HEK293 (cell line): ENCODE results near the gene AOC3.

Experiments used
- CTCF ChIA-PET: fragments of 350-600 bp; formaldehyde crosslinking; extraction: SDS; loops from one replicate; lab custom pipeline; 2021; ENCODE audit warnings: antibody characterized with exemption; lab: Yijun Ruan, JAX
- POLR2A ChIA-PET: fragments of 300-600 bp; formaldehyde crosslinking; extraction: SDS; loops from one replicate; lab custom pipeline; 2020; ENCODE audit warnings: antibody characterized with exemption, inconsistent platforms; lab: Yijun Ruan, JAX
- H3K27ac ChIP-seq: fragments of 200-500 bp; sonication (Bioruptor generic); 2 replicates; pipeline ENCODE4 v1.5.1; 2014; ENCODE audit warnings: low read depth, low read length, control low read depth, inconsistent platforms; ENCODE audit errors: extremely low read depth
- H3K36me3 ChIP-seq, 2 experiments: fragments of 200-500 bp in 1 of 2; sonication (Bioruptor generic) in 1 of 2; 1 replicate in 1 of 2; 2 replicates in 1 of 2; pipeline ENCODE4 v1.5.1; 2014 to 2017; ENCODE audit warnings: inconsistent platforms in 2 of 2, low read length in 2 of 2; ENCODE audit not compliant: control insufficient read depth in 2 of 2, insufficient read depth in 1 of 2
- H3K4me1 ChIP-seq: fragments of 200-500 bp; sonication (Bioruptor generic); 2 replicates; pipeline ENCODE4 v1.5.1; 2014; ENCODE audit warnings: mild to moderate bottlenecking, low read length, inconsistent platforms; ENCODE audit not compliant: control insufficient read depth, insufficient read depth
- H3K4me3 ChIP-seq: 2 replicates; pipeline ENCODE4 v1.5.1; 2011; ENCODE audit warnings: low read depth, mild to moderate bottlenecking, control low read depth, low read length, moderate library complexity
- H3K9me3 ChIP-seq: fragments of 200-500 bp; sonication (Bioruptor generic); 2 replicates; pipeline ENCODE4 v1.5.1; 2014; ENCODE audit warnings: low read depth, low read length, inconsistent platforms; ENCODE audit not compliant: control insufficient read depth, insufficient read depth
- KLF9 ChIP-seq: fragments of 450-650 bp; formaldehyde crosslinking; IDR thresholded peaks from 2 replicates; pipeline ENCODE4 v1.5.1; 2016; ENCODE audit warnings: missing biosample characterization, missing genetic modification characterization, low read depth
- OVOL3 ChIP-seq: fragments of 450-650 bp; formaldehyde crosslinking; IDR thresholded peaks from 2 replicates; pipeline ENCODE4 v1.5.1; 2016; ENCODE audit warnings: missing biosample characterization, missing genetic modification characterization
- RBAK ChIP-seq: fragments of 450-650 bp; formaldehyde crosslinking; IDR thresholded peaks from 2 replicates; pipeline ENCODE4 v1.5.1; 2016; ENCODE audit warnings: missing biosample characterization, missing genetic modification characterization
- WT1 ChIP-seq: fragments of 450-650 bp; formaldehyde crosslinking; IDR thresholded peaks from 2 replicates; pipeline ENCODE4 v1.5.1; 2016; ENCODE audit warnings: missing biosample characterization, missing genetic modification characterization
- ZFP41 ChIP-seq: fragments of 450-650 bp; formaldehyde crosslinking; IDR thresholded peaks from 2 replicates; pipeline ENCODE4 v1.5.1; 2016; ENCODE audit warnings: missing biosample characterization, missing genetic modification characterization, borderline replicate concordance
- ZIC2 ChIP-seq: fragments of 450-650 bp; formaldehyde crosslinking; IDR thresholded peaks from 2 replicates; pipeline ENCODE4 v1.5.1; 2016; ENCODE audit warnings: missing biosample characterization, missing genetic modification characterization
- ZNF175 ChIP-seq: fragments of 450-650 bp; formaldehyde crosslinking; IDR thresholded peaks from 2 replicates; pipeline ENCODE4 v1.5.1; 2016; ENCODE audit warnings: missing biosample characterization, missing genetic modification characterization
- ZNF211 ChIP-seq: fragments of 450-650 bp; formaldehyde crosslinking; IDR thresholded peaks from 2 replicates; pipeline ENCODE4 v1.5.1; 2016; ENCODE audit warnings: low read depth, missing biosample characterization, missing genetic modification characterization
- ZNF239 ChIP-seq: fragments of 450-650 bp; formaldehyde crosslinking; IDR thresholded peaks from 2 replicates; pipeline ENCODE4 v1.5.1; 2016; ENCODE audit warnings: missing biosample characterization, missing genetic modification characterization
- ZNF302 ChIP-seq: fragments of 450-650 bp; formaldehyde crosslinking; IDR thresholded peaks from 2 replicates; pipeline ENCODE4 v1.5.1; 2016; ENCODE audit warnings: missing biosample characterization, missing genetic modification characterization, low read depth
- ZNF423 ChIP-seq: fragments of 450-650 bp; formaldehyde crosslinking; IDR thresholded peaks from 2 replicates; pipeline ENCODE4 v1.5.1; 2016; ENCODE audit warnings: missing biosample characterization, missing genetic modification characterization
- ZNF473 ChIP-seq: fragments of 450-650 bp; formaldehyde crosslinking; IDR thresholded peaks from 2 replicates; pipeline ENCODE4 v1.5.1; 2017; ENCODE audit warnings: missing biosample characterization, missing genetic modification characterization
- ZNF529 ChIP-seq: fragments of 450-650 bp; formaldehyde crosslinking; IDR thresholded peaks from 2 replicates; pipeline ENCODE4 v1.5.1; 2017; ENCODE audit warnings: missing genetic modification characterization, missing biosample characterization; ENCODE audit not compliant: insufficient replicate concordance
- ZNF707 ChIP-seq: fragments of 450-650 bp; formaldehyde crosslinking; IDR thresholded peaks from 2 replicates; pipeline ENCODE4 v1.5.1; 2016; ENCODE audit warnings: missing biosample characterization, missing genetic modification characterization
- ZNF747 ChIP-seq: fragments of 450-650 bp; formaldehyde crosslinking; IDR thresholded peaks from 2 replicates; pipeline ENCODE4 v1.5.1; 2016; ENCODE audit warnings: missing biosample characterization, missing genetic modification characterization
- ZSCAN23 ChIP-seq: fragments of 450-650 bp; formaldehyde crosslinking; IDR thresholded peaks from 2 replicates; pipeline ENCODE4 v1.5.1; 2016; ENCODE audit warnings: missing biosample characterization, missing genetic modification characterization
- TF ChIP-seq, protein P1 (sequence below): fragments of 450-650 bp; formaldehyde crosslinking; IDR thresholded peaks from 2 replicates; pipeline ENCODE4 v1.5.1; 2017; ENCODE audit warnings: missing biosample characterization, missing genetic modification characterization
- TF ChIP-seq, protein P2 (sequence below): IDR thresholded peaks from 2 replicates; pipeline ENCODE4 v1.6.1; 2011; ENCODE audit warnings: mild to moderate bottlenecking, low read depth, low read length, borderline replicate concordance
- TF ChIP-seq, protein P3 (sequence below): sonication (generic); formaldehyde crosslinking; IDR thresholded peaks from 2 replicates; pipeline ENCODE4 v1.8.1; 2022; ENCODE audit warnings: mild to moderate bottlenecking, moderate library complexity, missing genetic modification reagents
- TF ChIP-seq, protein P4 (sequence below): fragments of 450-650 bp; formaldehyde crosslinking; IDR thresholded peaks from 2 replicates; pipeline ENCODE4 v1.5.1; 2017; ENCODE audit warnings: missing biosample characterization, missing genetic modification characterization

Gene AOC3

DNA sequence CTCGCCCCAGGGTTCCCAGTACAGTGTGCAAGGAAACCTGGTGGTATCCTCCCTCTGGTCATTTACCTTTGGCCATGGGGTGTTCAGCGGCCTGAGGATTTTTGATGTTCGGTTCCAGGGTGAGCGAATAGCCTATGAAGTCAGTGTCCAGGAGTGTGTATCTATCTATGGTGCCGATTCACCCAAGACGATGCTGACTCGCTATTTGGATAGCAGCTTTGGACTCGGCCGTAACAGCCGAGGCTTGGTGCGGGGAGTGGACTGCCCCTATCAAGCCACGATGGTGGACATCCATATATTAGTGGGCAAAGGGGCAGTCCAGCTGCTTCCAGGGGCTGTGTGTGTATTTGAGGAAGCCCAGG lies 5.5 kb upstream of the AOC3 start:
- ChIA-PET POLR2A (interaction anchor here (0.6 to 4.7 kb wide), 5 partner anchors 12 to 304 kb away, joined by 3 to 25 read pairs (median 6); partner anchors contain the start of genes BECN1, PSME3 and RPL27), CTCF (interaction anchor here (0.5 to 5.4 kb wide), 7 partner anchors 42 to 828 kb away, joined by 3 to 81 read pairs (median 4); partner anchors contain the start of gene RPL27)
- H3K36me3 ChIP-seq = peaks cover 13 to 56% of the 10 kb centered on the region in 2 experiments
- no peak overlapping the region for H3K4me3 ChIP-seq
- TF ChIP-seq, protein P1, sequence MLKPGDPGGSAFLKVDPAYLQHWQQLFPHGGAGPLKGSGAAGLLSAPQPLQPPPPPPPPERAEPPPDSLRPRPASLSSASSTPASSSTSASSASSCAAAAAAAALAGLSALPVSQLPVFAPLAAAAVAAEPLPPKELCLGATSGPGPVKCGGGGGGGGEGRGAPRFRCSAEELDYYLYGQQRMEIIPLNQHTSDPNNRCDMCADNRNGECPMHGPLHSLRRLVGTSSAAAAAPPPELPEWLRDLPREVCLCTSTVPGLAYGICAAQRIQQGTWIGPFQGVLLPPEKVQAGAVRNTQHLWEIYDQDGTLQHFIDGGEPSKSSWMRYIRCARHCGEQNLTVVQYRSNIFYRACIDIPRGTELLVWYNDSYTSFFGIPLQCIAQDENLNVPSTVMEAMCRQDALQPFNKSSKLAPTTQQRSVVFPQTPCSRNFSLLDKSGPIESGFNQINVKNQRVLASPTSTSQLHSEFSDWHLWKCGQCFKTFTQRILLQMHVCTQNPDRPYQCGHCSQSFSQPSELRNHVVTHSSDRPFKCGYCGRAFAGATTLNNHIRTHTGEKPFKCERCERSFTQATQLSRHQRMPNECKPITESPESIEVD (tag by site-specific recombination) = no peak
- TF ChIP-seq ZNF423 = no peak
- TF ChIP-seq OVOL3 (tag by site-specific recombination) = no peak
- no peak for TF ChIP-seq ZNF473 (tag by site-specific recombination)
- no peak overlapping the region for H3K27ac ChIP-seq
- no peaks in the 10 kb centered on the region for H3K4me1 ChIP-seq
- H3K9me3 ChIP-seq = no peaks in the 10 kb centered on the region

DNA sequence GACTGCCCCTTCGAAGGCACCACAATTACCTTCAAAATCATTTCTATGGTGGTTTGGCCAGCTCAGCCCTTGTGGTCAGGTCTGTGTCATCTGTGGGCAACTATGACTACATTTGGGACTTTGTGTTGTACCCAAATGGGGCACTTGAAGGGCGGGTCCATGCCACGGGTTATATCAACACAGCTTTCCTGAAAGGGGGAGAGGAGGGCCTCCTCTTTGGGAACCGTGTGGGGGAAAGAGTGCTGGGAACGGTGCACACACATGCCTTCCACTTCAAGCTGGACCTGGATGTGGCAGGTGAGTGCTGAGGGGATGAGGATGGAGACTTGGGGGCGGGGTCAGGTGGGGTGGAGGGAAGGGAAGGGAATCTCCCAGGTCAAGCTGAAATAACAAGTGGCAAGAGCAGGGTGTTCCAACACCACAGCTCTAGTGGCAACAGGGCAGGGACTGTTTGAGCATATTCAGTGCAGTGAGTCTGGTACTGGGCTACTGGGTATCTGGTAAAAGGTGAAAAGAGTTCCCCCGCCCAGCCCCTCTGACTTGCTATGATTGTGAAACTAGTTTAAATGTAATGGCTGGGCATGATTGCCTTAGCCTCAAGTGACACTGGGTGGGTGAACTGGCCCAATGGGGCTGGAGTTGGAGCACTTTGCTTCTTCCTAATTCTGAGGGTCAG lies 4.9 kb upstream of the AOC3 start:
- Histone ChIP-seq H3K36me3 (peaks cover 8 to 51% of the 10 kb centered on the region in 2 experiments), H3K4me3 (no peak overlapping the region), H3K9me3 (no peaks in the 10 kb centered on the region), H3K4me1 (no peaks in the 10 kb centered on the region), H3K27ac (no peak overlapping the region)
- ChIA-PET POLR2A (interaction anchor here (0.6 to 4.7 kb wide), 5 partner anchors 13 to 152 kb away, joined by 4 to 25 read pairs (median 6); partner anchors contain the start of genes BECN1, PSME3, RPL27 and VPS25), CTCF (interaction anchor here (0.5 to 5.4 kb wide), 6 partner anchors 71 to 178 kb away, joined by 3 to 81 read pairs (median 9); partner anchors contain the start of gene RPL27)
- TF ChIP-seq ZNF529 (no peak), RBAK (tag by site-specific recombination) (no peak), ZNF747 (tag by site-specific recombination) (no peak), ZIC2 (tag by site-specific recombination) (no peak), ZNF707 (tag by site-specific recombination) (no peak)
- TF ChIP-seq, protein P2, sequence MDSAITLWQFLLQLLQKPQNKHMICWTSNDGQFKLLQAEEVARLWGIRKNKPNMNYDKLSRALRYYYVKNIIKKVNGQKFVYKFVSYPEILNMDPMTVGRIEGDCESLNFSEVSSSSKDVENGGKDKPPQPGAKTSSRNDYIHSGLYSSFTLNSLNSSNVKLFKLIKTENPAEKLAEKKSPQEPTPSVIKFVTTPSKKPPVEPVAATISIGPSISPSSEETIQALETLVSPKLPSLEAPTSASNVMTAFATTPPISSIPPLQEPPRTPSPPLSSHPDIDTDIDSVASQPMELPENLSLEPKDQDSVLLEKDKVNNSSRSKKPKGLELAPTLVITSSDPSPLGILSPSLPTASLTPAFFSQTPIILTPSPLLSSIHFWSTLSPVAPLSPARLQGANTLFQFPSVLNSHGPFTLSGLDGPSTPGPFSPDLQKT = no peak

DNA sequence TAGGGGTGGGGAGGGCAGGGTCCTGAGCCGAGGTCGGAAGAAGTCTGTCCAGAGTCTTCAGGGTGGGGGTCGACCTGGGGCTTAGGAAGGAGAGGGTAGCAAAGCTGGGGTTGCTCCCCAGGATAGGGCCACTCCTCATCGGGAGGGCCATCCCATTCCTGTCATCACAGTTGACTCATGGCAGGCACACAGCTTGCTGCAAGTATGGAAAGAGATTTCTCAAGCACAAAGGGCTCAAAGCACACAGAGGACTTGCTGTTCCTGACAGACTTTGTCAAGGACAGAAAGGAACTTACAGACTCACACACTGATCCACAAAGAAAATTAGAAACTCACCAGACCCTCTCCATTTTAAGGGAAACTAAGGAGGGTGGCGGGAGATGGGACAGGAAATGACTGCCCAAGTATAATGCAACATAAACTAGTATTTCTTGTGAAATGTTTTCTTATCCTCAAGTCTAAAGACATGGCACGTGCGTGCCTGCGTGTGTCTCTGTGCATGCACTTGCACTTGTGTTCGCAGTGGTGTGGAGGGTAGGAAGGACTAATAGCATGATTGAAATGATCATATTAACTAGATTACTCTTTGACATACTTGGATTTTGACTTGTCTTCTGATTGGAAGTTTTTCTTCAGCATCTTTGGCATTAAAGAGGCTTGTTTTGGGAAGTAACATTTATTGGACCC lies 4.3 kb upstream of the AOC3 start:
- H3K4me1 ChIP-seq = no peaks in the 10 kb centered on the region
- H3K4me3 ChIP-seq = no peak overlapping the region
- peaks cover 1 to 44% of the 10 kb centered on the region in 2 experiments; a peak in 2 of 3 replicates for H3K36me3 ChIP-seq
- no peak overlapping the region for H3K27ac ChIP-seq
- H3K9me3 ChIP-seq = no peaks in the 10 kb centered on the region
- POLR2A ChIA-PET = interaction anchor here (0.7 to 4.7 kb wide), 7 partner anchors 13 to 152 kb away, joined by 3 to 25 read pairs (median 5); partner anchors contain the start of genes BECN1, PSME3, RPL27 and VPS25
- no peak for TF ChIP-seq ZFP41
- TF ChIP-seq ZIC2 (tag by site-specific recombination) = peak; percentile 38; the same call in 1 of the 2 replicates
- CTCF ChIA-PET = interaction anchor here (0.6 to 5.4 kb wide), 4 partner anchors 72 to 269 kb away, joined by 3 to 81 read pairs (median 28); partner anchors contain the start of gene PSMC3IP

DNA sequence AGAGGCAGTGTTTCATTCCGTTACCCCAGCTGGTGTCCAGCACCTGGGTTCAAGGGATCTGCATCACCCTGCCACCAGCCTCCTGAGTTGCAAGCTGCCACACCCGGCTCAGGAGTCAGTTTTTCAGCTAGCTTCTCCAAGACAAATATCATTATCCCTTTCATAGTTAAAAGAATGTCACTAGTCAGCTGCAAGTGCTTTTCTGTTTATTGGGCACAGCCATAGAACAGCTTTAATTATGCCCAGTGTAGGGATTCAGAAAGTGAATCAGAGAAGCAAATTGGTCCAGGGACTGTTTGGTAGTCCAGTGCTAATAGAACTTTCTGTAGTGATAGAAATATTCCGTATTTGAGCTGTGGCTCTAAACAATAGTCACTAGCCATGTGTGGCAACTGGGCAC lies 2.9 kb upstream of the AOC3 start:
- Histone ChIP-seq H3K36me3 (peaks cover 0 to 31% of the 10 kb centered on the region in 2 experiments; a peak in 1 of 3 replicates), H3K27ac (no peak overlapping the region), H3K4me1 (no peaks in the 10 kb centered on the region), H3K9me3 (no peaks in the 10 kb centered on the region), H3K4me3 (no peak overlapping the region)
- POLR2A ChIA-PET = interaction anchor here (0.5 to 2.0 kb wide), 11 partner anchors 9 to 553 kb away, joined by 3 to 7 read pairs (median 4); partner anchors contain the start of genes BECN1, PSME3, RPL27 and TUBG1
- CTCF ChIA-PET = interaction anchor here (0.5 to 1.4 kb wide), 8 partner anchors 81 to 546 kb away, joined by 3 to 8 read pairs (median 3); partner anchors contain the start of genes PSMC3IP and RPL27
- TF ChIP-seq ZNF211 (tag by site-specific recombination) (no peak), WT1 (no peak), KLF9 (tag by site-specific recombination) (no peak), ZSCAN23 (tag by site-specific recombination) (no peak), ZNF239 (tag by site-specific recombination) (no peak), ZNF302 (tag by site-specific recombination) (no peak), ZNF175 (tag by site-specific recombination) (no peak)
- TF ChIP-seq, protein P3, sequence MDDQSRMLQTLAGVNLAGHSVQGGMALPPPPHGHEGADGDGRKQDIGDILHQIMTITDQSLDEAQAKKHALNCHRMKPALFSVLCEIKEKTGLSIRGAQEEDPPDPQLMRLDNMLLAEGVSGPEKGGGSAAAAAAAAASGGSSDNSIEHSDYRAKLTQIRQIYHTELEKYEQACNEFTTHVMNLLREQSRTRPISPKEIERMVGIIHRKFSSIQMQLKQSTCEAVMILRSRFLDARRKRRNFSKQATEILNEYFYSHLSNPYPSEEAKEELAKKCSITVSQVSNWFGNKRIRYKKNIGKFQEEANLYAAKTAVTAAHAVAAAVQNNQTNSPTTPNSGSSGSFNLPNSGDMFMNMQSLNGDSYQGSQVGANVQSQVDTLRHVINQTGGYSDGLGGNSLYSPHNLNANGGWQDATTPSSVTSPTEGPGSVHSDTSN (CRISPR knock-in tag) = no peak
- TF ChIP-seq, protein P4, sequence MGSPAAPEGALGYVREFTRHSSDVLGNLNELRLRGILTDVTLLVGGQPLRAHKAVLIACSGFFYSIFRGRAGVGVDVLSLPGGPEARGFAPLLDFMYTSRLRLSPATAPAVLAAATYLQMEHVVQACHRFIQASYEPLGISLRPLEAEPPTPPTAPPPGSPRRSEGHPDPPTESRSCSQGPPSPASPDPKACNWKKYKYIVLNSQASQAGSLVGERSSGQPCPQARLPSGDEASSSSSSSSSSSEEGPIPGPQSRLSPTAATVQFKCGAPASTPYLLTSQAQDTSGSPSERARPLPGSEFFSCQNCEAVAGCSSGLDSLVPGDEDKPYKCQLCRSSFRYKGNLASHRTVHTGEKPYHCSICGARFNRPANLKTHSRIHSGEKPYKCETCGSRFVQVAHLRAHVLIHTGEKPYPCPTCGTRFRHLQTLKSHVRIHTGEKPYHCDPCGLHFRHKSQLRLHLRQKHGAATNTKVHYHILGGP (tag by site-specific recombination) = no peak
